ENCODE data around the gene IFI30.
"Not testable (repeated sequence)": the region's sequence is repeated elsewhere in the genome, so short reads cannot be mapped to it uniquely, and the experiment has no call there.

Gene IFI30

DNA sequence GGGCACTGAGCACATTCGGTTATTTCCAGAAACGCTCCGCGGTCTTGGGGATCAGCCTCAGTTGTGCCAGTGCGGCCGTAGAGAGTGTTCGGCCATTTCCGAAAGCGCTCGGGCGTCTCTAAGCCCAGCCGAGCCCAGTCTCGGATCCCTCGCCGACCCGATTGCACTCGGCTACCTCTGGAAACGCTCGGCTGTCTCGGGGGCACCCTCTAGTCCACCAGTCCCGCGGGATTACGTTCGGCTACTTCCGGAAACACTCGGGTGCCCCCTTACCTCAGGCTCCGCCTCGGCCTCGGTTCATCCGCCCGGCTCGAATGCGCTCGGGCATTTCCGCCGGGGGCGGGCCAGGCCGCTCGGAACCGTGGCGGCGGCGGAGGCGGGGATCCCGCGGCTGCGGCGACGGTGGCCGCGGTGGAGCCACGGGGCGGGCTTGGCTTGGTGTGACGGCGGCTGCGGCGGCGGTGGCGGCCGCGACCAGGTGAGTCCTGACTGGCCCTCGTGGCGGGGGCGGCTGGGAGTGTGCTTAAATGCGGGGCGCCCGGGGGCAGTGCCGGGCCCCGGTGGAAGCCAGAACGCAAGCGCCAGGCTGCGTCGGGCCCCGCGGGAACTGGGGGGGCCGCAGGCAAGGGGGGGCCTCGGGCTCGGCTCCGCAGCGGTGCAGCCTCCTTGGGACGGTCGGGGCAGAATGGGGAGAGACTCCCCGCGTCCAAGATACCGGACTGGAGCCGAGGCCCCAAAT lies 20.6 kb upstream of the IFI30 start, which contains the start of gene PIK3R2:
TSS of gene PIK3R2 (plus strand) at position 347 of the 739 bp plus-strand sequence. CDS start 2,717 bp downstream, outside the sequence.
- DNase-seq (ENCODE audit: low spot score) = peak; percentile 96

DNA sequence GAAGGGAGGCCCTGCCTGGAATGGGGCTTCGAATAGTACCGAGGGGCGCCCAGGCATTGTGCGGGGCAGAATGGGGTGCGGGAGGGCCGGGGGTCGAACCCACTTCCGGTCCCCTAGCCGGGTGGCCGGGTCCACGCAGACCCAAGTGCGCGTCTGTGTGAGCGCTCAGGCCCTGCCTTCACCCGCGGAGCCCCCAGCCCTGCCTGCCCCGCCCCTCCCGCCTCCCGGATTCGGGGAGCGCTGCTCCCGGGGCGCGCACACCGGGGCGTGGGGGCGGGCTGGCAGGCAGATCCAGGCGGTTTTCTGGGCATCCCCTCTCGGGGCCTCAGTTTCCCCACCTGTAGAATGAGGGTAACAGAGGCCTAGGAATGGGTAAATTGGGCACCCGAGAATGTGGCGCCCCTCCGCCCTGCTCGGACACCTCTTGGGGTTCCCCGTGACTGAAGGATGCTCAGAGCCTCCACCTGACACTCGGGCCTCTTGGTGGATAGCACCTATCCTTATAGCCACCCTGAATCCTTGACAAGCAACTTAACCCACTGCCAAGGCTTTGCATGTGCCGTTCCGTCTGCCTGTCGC lies 20.0 kb upstream of the IFI30 start:
- no peak for DNase-seq (ENCODE audit: low spot score)

DNA sequence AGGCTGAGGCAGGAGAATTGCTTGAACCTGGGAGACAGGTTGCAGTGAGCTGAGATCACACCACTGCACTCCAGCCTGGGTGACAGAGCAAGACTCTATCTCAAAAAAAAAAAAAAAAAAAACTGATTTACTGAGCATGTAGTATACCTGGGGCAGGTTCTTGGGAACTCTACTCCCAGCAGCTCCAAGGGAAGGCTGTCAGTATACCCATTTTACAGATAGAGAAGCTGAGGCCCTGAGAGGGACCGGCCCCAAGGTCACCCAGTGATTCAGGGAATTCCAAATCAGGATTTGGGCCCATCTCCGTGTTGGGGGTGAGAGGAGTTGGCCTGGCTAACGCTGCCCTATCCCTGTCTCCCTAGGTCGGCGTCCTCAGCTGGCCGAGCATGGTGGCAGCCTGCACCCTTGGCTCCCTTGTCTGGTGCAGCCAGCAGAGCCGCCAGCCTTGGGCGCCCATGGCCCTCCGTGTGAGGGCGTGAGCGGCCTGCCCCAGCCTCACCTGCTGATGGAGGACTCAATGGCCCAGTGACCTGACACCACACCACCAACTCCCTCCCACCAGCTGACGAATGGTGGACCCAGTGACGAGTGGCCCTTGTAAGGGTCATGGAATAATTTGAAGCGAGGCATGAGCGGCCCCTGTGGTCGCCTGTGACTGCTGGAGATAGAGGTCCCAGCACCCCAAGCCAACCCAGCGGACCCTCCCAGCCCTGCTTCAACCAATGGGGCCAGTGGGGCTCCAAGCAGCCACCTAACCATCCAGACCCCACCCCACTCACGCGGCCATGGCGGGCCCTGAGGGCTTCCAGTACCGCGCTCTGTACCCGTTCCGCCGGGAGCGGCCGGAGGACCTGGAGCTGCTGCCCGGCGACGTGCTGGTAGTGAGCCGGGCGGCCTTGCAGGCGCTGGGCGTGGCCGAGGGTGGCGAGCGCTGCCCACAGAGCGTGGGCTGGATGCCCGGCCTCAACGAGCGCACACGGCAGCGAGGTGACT lies 18.2 kb upstream of the IFI30 start:
- no peak for DNase-seq (ENCODE audit: low spot score)

DNA sequence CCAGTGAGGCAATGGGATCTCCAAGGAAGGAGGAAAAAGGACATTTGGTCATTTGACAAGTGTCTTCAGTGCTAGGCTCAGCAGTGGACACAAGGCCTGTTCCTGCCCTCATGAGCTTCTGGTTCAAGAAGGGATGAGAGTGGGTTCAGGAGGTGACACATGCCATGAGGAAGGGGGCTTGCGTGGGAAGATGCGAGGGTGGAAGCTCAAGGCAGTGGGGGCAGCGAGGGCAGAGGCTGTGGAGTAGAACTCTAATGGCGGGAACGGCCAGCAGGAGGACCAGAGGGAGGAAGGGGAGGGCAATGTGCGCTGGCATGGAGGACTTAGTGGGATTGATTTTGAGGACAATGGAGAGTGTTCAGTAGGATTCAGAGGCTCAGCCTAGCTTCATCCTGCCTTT lies 17.3 kb upstream of the IFI30 start:
- DNase-seq (ENCODE audit: low spot score) = no peak

DNA sequence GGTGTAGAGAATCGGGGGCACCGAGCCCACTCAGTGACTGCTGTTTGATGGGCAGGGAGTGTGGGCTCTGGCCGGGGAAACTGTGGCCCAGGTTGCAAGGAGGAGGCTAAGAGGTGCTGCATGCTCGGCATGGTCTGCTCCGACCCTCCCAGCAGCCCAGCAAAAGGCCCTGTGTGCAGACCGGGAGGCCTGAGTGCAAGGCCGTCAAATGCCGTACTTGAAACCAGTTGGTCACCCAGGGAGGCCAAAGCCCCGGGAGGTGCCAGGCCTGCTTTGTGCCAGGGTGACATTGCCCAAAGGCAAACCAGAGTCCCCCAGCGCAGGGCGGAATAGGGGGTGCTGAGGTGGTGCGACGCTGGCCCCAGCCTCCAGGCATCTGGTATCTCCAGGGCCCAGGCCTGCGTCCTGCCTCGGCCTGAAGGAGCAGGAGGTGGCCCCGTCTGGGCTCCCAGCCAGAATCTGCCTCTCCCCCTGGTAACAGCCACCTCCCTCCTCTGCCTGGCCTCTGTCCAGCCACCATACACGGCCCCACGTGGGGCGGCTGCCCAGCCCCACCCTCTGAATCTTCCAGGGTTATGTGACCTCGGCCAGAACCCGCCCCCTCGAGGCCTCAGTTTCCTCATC lies 16.7 kb upstream of the IFI30 start:
- DNase-seq (ENCODE audit: low spot score) = no peak

- no peak for DNase-seq (ENCODE audit: low spot score)
Measured at GRCh38 chr19:18157465-18158063, 16.0 kb upstream of the IFI30 start.

- no peak for DNase-seq (ENCODE audit: low spot score)
Measured at GRCh38 chr19:18158467-18158866, 15.1 kb upstream of the IFI30 start.

- not testable (repeated sequence) for DNase-seq (ENCODE audit: low spot score)
Measured at GRCh38 chr19:18159059-18159616, 14.5 kb upstream of the IFI30 start.

- no peak for DNase-seq (ENCODE audit: low spot score)
Measured at GRCh38 chr19:18159810-18160209, 13.8 kb upstream of the IFI30 start.

GRCh38 chr19:18160493-18160970 lies 13.1 kb upstream of the IFI30 start:
- DNase-seq (ENCODE audit: low spot score) = no peak

DNA sequence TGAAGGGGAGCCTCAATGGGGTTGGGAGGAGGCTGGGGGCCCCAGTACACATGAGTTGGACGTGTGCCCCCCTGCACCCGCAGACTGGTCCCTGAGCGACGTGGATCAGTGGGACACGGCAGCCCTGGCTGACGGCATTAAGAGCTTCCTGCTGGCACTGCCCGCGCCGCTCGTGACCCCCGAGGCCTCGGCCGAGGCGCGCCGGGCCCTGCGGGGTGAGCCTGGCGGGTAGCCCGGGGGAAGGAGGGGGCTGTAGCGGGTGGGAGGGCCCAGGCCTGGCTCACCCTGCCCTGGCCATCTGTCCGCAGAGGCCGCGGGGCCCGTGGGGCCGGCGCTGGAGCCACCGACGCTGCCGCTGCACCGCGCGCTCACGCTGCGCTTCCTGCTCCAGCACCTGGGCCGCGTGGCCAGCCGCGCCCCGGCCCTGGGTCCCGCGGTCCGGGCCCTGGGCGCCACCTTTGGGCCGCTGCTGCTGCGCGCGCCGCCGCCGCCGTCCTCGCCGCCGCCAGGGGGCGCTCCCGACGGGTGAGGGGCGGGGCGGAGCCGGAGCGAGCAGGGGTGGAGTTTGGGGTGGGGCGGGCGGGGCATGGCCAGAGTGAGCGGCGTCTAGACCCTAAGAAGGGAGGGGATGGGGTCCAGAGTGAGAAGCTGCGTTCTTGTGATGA lies 12.5 kb upstream of the IFI30 start:
- DNase-seq (ENCODE audit: low spot score) = peak; percentile 93

GRCh38 chr19:18161636-18162002 lies 12.0 kb upstream of the IFI30 start:
- DNase-seq (ENCODE audit: low spot score) = no peak

DNA sequence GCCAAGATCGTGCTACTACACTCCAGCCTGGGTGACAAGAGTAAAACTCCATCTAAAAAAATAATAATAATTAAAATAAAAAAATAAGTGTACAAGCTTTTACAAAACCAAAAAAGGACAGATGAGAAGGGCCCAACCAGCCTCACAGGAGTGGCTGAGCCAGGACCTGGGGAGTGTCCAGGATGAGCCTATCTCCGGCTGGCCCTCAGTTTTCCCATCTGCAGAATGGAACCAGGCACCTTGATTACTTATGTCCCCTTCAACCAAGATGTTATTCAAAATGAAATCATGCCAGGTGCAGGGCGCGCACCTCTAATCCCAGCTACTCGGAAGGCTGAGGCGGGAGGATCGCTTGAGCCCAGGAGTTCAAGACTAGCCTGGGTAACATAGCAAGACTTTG lies 9.5 kb upstream of the IFI30 start:
- DNase-seq (ENCODE audit: low spot score) = no peak

GRCh38 chr19:18165794-18166544 lies 7.6 kb upstream of the IFI30 start:
- no peak for DNase-seq (ENCODE audit: low spot score)

DNA sequence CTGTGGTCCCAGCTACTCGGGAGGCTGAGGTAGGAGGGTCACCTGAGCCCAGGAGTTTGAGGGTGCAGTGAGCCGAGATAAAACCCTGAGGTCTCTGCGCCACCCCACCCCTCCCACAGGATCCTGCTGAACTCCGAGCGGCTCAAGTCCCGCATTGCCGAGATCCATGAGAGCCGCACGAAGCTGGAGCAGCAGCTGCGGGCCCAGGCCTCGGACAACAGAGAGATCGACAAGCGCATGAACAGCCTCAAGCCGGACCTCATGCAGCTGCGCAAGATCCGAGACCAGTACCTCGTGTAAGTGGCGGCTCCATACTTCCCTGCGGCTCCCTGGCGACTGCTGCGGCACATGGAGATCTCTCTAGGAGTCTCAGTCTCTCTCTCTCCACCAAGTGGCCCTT lies 6.6 kb upstream of the IFI30 start:
- no peak for DNase-seq (ENCODE audit: low spot score)

GRCh38 chr19:18167975-18168645 lies 5.5 kb upstream of the IFI30 start:
- peak; percentile 89 for DNase-seq (ENCODE audit: low spot score)

- DNase-seq (ENCODE audit: low spot score) = peak; percentile 39
Measured at GRCh38 chr19:18168673-18169381, 4.8 kb upstream of the IFI30 start.

- DNase-seq (ENCODE audit: low spot score) = peak; percentile 65
Measured at GRCh38 chr19:18170714-18171255, 2.8 kb upstream of the IFI30 start.
